ENCODE data around the gene SPTBN4.
A peak's percentile ranks its signal among the peaks of the same experiment; 100 is the strongest.
"Not testable (repeated sequence)": the region's sequence is repeated elsewhere in the genome, so short reads cannot be mapped to it uniquely, and the experiment has no call there.

SPTBN4 gene

DNA sequence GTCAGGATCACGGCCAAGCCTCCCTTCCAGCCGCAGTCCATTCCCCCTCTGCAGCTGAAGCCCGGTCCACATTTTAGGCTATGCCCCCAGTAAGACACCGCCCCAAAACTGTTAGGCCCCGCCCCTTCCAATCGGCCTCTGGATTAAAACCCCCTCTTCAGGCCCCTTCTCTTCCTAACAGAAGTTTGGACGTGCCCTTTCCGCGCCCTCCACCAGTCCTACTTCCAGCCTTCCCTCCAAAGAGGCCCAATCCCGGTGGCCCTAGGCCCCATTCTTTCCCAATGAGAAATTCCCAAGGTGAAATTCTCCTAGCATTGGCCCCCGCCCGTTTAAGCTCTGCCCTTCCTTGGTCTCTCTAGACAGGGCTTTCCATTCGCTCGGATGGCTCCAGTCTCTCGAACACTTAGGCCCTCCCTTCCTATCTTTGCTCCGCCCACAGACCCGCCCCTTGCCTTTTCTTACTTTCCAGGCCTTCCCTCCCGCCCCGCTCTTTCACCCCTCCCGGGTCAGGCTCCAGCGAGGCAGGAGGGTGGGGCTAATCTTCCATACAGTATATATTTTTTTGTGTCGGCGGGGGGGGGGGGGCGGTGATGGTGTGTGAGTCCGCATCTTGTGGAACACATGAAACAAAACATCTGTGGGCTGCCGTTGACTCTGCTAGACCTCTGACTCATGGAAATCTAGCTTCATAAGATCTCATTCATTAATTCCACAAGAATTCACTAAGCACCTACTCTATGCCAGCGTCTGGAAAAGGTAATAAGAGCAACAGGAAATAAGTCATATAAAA is 148.0 kb downstream of the SPTBN4 start:
- peak; percentile 89 for DNase-seq (ENCODE audit: low read depth, low spot score)

DNA sequence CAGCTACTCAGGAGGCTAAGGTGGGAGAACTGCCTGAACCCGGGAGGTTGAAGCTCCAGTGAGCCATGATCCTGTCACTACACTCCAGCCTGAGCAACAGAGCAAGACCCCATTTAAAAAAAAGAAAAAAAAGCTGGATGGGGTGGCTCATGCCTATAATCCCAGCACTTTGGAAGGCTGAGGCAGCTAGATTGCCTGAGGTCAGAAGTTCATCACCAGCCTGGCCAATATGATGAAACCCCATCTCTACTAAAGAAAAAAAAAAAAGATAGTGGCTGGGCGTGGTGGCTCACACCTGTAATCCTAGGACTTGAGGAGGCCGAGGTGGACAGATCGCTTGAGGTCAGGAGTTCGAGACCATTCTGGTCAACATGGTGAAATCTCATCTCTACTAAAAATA is 149.4 kb downstream of the SPTBN4 start:
- no peak for DNase-seq (ENCODE audit: low read depth, low spot score)

DNA sequence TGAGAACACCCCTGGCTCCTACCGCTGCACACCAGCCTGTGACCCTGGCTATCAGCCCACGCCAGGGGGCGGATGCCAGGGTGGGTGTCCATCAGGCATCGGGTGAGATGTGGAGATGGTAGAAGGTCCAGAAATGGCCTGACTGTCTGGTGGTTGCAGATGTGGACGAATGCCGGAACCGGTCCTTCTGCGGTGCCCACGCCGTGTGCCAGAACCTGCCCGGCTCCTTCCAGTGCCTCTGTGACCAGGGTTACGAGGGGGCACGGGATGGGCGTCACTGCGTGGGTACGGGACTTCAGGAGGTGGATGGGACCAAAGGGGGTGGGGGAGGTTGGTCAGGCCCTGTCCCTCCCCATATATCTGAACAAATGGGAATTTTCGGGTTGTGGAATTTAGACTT is 150.1 kb downstream of the SPTBN4 start:
- no peak for DNase-seq (ENCODE audit: low read depth, low spot score)

DNA sequence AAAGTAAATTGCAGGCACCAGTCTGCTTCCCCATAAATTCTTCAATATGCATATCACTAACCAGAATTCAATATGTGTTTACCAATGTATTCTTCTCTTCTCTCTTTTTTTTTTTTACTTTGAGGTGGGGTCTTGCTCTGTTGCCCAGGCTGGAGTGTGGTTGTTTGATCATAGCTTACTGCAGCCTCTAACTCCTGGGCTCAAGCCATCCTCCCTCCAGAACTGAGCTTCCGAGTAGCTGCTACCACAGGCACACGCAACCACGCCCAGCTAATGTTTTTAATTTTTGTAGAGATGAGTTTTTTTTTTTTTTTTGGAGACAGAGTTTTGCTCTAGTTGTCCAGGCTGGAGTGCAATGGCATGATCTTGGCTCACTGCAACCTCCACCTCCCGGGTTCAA is 151.2 kb downstream of the SPTBN4 start:
- DNase-seq (ENCODE audit: low read depth, low spot score), result no peak

DNA sequence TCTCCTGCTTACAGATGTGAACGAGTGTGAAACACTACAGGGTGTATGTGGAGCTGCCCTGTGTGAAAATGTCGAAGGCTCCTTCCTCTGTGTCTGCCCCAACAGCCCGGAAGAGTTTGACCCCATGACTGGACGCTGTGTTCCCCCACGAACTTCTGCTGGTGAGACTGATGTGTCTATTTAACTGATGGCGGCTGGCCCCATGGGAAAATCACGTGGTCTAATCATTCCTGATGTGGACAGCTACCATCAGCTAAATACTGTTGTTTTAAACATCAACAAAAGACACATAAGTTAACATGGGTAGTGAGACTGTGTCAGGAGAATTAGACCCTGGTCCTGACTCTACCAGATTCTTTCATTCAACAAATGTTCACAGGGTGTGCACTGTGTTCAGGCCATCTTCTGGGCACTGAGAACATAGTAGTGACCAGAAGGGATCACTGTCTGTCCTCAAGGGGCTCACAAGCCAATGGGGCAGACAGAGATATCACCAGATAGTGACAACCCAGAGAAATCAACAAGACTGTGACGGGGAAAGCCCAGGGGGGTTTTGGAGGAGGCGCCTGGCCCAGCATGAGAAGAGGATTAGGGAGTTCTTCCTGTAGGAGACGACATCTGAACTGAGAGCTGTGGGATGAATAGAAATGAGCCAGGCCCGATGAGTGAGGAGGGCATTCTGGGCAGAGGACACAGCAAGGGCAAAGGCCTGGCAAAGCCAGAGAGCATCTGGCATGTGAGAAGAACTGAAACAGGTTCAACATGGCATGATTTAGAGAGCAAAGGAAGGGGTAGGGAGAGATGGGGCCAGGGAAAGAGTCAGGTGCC is 152.7 kb downstream of the SPTBN4 start:
- DNase-seq (ENCODE audit: low read depth, low spot score), result no peak

DNA sequence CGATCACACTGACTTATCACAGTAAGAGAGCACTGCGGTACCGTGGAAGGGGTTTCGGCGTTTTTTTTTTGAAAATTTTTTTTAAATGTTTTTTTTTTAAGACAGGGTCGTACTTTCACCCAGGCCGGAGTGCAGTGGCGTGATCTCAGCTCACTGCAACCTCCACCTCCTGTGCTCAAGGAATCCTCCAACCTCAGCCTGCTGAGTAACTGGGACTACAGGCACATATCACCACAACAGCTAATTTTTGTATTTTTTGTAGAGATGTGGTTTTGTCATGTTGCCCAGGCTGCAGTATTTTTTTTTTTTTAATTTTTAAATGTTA is 153.3 kb downstream of the SPTBN4 start:
- DNase-seq (ENCODE audit: low read depth, low spot score), result no peak

DNA sequence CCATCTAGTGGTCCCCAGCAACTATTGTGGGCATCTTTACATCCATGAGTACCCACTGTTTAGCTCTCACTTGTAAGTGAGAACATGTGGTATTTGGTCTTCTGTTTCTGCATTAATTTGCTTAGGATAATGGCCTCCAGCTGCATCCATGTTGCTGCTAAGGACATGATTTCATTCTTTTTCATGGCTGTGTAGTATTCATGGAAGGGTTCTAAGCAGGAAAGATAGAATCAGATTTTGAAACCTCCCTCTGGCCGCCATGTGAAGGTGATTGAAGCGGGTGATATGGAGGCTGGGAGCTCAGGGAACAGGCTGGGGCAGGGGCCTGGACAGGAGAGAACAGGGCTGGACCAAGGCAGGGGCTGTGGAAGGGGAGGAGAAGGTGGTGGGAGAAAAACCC is 154.5 kb downstream of the SPTBN4 start:
- no peak for DNase-seq (ENCODE audit: low read depth, low spot score)

DNA sequence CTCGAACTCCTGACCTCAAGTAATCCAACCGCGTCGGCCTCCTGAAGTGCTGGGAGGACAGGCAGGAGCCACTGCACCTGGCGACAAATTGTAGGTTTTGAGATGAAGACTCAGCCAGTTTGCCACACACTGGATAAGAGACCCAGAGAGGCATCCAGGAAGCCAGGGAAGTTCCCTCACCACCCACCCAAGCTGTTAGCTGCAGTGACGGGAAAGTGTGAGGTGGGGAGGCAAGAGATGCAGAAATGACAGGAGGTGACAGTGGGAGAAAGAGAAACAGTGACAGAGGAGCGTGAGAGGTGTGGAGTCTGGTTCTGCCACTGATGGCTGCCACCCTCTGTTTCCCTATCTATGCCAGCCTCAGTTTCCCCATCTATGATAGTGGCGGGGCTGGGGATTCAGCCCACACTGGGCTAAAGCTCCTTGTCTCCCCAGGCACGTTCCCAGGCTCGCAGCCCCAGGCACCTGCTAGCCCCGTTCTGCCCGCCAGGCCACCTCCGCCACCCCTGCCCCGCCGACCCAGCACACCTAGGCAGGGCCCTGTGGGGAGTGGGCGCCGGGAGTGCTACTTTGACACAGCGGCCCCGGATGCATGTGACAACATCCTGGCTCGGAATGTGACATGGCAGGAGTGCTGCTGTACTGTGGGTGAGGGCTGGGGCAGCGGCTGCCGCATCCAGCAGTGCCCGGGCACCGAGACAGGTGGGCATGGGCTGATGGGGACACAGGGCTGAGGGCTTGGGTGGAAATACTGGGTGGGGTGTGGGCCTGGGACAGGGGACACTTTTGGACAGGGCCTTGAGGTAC is 155.4 kb downstream of the SPTBN4 start:
- DNase-seq (ENCODE audit: low read depth, low spot score), result no peak

DNA sequence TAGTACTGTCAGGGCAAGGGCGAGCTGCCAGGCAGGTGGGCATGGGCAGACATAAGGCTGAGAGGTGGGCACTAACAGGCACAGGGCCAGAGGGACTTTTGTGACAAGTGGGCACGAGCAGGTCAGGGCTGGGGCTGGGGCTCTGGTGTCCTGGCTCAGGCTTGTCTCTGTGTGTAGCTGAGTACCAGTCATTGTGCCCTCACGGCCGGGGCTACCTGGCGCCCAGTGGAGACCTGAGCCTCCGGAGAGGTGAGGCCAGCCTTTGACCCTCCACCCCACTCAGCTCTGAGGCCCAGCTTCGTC is 155.9 kb downstream of the SPTBN4 start:
- no peak for DNase-seq (ENCODE audit: low read depth, low spot score)

DNA sequence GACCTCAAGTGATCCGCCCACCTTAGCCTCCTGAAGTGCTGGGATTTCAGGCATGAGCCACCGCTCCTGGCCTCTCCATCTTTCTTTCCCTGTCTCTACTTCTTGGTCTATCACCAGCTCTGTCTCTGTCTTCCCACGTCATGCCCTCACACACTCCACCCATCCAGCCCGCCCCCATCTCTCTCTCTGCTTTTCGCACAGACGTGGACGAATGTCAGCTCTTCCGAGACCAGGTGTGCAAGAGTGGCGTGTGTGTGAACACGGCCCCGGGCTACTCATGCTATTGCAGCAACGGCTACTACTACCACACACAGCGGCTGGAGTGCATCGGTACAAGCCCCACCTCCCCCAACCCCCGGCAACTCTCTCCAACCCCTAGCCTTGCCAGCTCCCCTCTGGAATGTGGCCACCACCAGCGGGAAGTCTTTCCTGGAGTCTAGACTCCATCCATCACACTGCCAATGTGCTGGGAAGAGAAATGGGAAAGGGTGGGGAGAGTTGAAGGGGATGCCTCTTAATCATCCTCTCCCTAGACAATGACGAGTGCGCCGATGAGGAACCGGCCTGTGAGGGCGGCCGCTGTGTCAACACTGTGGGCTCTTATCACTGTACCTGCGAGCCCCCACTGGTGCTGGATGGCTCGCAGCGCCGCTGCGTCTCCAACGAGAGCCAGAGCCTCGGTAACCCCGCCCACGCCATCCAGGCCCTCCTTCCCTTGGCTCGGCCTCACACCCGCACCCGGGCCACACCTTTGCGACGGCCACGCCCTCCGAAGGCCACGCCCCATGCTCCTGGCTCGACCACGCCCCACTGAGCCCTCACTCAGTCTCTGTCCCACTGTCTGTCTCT is 156.8 kb downstream of the SPTBN4 start:
- peak; percentile 84 for DNase-seq (ENCODE audit: low read depth, low spot score)

DNA sequence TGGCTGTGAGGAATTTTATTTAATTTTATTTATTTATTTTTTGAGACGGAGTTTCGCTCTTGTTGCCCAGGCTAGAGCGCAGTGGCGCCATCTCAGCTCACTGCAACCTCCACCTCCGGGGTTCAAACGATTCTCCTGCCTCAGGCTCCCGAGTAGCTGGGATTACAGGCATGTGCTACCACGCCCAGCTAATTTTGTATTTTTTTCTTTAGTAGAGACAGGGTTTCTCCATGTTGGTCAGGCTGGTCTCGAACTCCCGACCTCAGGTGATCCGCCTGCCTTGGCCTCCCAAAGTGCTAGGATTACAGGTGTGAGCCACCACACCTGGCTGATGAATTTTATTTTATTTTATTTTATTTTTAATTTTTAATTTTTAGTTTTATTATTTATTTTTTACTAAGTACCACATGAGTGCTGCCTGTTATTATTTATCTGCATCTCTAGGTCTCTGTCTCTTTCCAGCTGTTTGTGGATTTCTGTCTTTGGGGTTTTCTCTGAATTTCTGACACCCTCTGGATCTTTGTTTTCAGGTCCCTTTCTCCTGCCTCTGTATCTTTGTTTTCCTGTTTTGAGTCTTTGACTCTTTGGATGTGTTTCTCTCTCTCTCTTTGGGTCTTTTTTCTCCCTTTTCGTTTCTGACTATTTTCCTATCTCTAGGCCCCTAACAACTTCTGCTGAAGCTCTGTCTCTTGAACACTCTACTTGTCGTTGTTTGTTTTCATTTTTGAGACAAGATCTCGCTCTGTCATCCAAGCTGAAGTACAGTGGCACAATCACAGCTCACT is 157.8 kb downstream of the SPTBN4 start:
- DNase-seq (ENCODE audit: low read depth, low spot score), result not testable (repeated sequence)

DNA sequence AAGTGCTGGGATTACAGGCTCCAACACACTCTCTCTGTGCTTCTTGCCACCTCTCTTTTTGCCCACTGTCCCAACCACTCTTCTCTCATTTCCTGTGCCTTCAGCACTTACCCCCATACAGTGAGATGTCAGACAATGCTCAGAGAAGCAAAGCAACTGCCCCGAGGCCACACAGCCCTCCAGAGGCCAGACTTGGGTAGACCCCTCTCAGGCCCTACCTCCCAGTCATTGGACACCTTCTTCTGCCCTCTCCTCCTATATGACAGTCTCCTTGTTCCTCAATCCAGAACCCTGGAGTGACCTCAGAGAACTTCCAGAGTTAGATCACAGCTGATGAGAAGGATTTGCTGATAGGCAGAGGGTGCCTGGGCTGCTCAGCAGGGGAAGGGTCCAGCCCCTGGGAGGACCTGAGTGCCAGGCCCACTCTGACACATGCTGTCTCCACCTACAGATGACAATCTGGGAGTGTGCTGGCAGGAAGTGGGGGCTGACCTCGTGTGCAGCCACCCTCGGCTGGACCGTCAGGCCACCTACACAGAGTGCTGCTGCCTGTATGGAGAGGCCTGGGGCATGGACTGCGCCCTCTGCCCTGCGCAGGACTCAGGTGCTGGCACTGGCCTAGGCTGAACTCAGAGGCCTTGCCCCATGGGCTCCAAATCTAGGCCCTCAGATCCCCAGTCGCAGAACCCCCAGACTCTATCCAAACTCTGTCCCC is 158.8 kb downstream of the SPTBN4 start:
- no peak for DNase-seq (ENCODE audit: low read depth, low spot score)
